ENCODE measurements around the gene MPZL3. TPM values are rescaled to one million over a fixed set of nuclear protein-coding genes. Genes with fewer than 3 reads are reported as not detected.

MPZL3 gene
- total RNA-seq, 1 donor from 2014 or later: 4.1 TPM

- no peak for DNase-seq (ENCODE audit: extremely low read depth, low read depth, low spot score)
These were observed 13.8 kb upstream of the MPZL3 start for GRCh38 chr11:118265954-118266353.

GRCh38 chr11:118264569-118265465 is 12.7 kb upstream of the MPZL3 start:
- DNase-seq (ENCODE audit: extremely low read depth, low read depth, low spot score): no peak

- no peak for DNase-seq (ENCODE audit: extremely low read depth, low read depth, low spot score)
These were observed 11.8 kb upstream of the MPZL3 start, which contains the start of gene MPZL2 for GRCh38 chr11:118263695-118264568. Gene MPZL2 (minus strand): TSS chr11:118264297. CDS start chr11:118264153, 144 bp downstream.

- DNase-seq (ENCODE audit: extremely low read depth, low read depth, low spot score): no peak
These were observed 10.9 kb upstream of the MPZL3 start for GRCh38 chr11:118263112-118263511.

GRCh38 chr11:118260353-118260752 is 8.2 kb upstream of the MPZL3 start:
- DNase-seq (ENCODE audit: extremely low read depth, low read depth, low spot score): no peak

GRCh38 chr11:118259138-118259537 is 7.0 kb upstream of the MPZL3 start:
- no peak for DNase-seq (ENCODE audit: extremely low read depth, low read depth, low spot score)

- DNase-seq (ENCODE audit: extremely low read depth, low read depth, low spot score): no peak
These were observed 6.2 kb upstream of the MPZL3 start for GRCh38 chr11:118258410-118258809.

GRCh38 chr11:118252688-118253087 is 523 bp upstream of the MPZL3 start:
- DNase-seq (ENCODE audit: extremely low read depth, low read depth, low spot score): no peak

- DNase-seq (ENCODE audit: extremely low read depth, low read depth, low spot score): no peak
These were observed 5.1 kb downstream of the MPZL3 start for GRCh38 chr11:118247041-118247440.

GRCh38 chr11:118245936-118246562 is 6.1 kb downstream of the MPZL3 start:
- no peak for DNase-seq (ENCODE audit: extremely low read depth, low read depth, low spot score)

- DNase-seq (ENCODE audit: extremely low read depth, low read depth, low spot score): no peak
These were observed 8.0 kb downstream of the MPZL3 start for GRCh38 chr11:118243993-118244762.

- DNase-seq (ENCODE audit: extremely low read depth, low read depth, low spot score): no peak
These were observed 9.0 kb downstream of the MPZL3 start for GRCh38 chr11:118243161-118243560.

GRCh38 chr11:118241764-118242098 is 10.4 kb downstream of the MPZL3 start:
- DNase-seq (ENCODE audit: extremely low read depth, low read depth, low spot score): no peak

- DNase-seq (ENCODE audit: extremely low read depth, low read depth, low spot score): peak; percentile 89
These were observed 11.0 kb downstream of the MPZL3 start for GRCh38 chr11:118240999-118241763.

GRCh38 chr11:118239509-118240205 is 12.5 kb downstream of the MPZL3 start:
- DNase-seq (ENCODE audit: extremely low read depth, low read depth, low spot score): no peak

GRCh38 chr11:118238929-118239328 is 13.2 kb downstream of the MPZL3 start:
- no peak for DNase-seq (ENCODE audit: extremely low read depth, low read depth, low spot score)

GRCh38 chr11:118238421-118238820 is 13.7 kb downstream of the MPZL3 start:
- no peak for DNase-seq (ENCODE audit: extremely low read depth, low read depth, low spot score)

- no peak for DNase-seq (ENCODE audit: extremely low read depth, low read depth, low spot score)
These were observed 16.0 kb downstream of the MPZL3 start for GRCh38 chr11:118236170-118236569.

- DNase-seq (ENCODE audit: extremely low read depth, low read depth, low spot score): no peak
These were observed 17.3 kb downstream of the MPZL3 start for GRCh38 chr11:118234833-118235232.
